GM21717 (cell line): ENCODE data around the gene AKIP1.
A peak's percentile ranks its signal among the peaks of the same experiment; 100 is the strongest.
"Not testable (repeated sequence)": the region's sequence is repeated elsewhere in the genome, so short reads cannot be mapped to it uniquely, and the experiment has no call there.

Experiments
- ATAC-seq: cut with Tn5 transposase; IDR thresholded peaks from one replicate; pipeline ENCODE4 v1.9.1; 2021; ENCODE audit warnings: mild to moderate bottlenecking, moderate library complexity; ENCODE audit not compliant: unreplicated experiment

AKIP1 gene

GRCh38 chr11:8911029-8911823 is at the start of gene AKIP1:
TSS of gene AKIP1 (plus strand) at chr11:8911189. CDS start at chr11:8911450, 261 bp downstream.
- peak; percentile 79 for ATAC-seq

GRCh38 chr11:8863838-8864237 is 47.2 kb upstream of the AKIP1 start:
- no peak for ATAC-seq

- ATAC-seq: no peak
Measured at GRCh38 chr11:8865304-8865703, 45.7 kb upstream of the AKIP1 start.

GRCh38 chr11:8867035-8867434 is 44.0 kb upstream of the AKIP1 start:
- ATAC-seq: no peak

GRCh38 chr11:8867931-8868631 is 42.9 kb upstream of the AKIP1 start:
- ATAC-seq: no peak

GRCh38 chr11:8870411-8871170 is 40.4 kb upstream of the AKIP1 start:
- ATAC-seq: no peak

- ATAC-seq: no peak
Measured at GRCh38 chr11:8871171-8871775, 39.7 kb upstream of the AKIP1 start.

- ATAC-seq: no peak
Measured at GRCh38 chr11:8871962-8872361, 39.0 kb upstream of the AKIP1 start.

- no peak for ATAC-seq
Measured at GRCh38 chr11:8873741-8874405, 37.1 kb upstream of the AKIP1 start.

GRCh38 chr11:8878771-8879170 is 32.2 kb upstream of the AKIP1 start:
- ATAC-seq: no peak

- ATAC-seq: not testable (repeated sequence)
Measured at GRCh38 chr11:8881585-8881984, 29.4 kb upstream of the AKIP1 start.

- no peak for ATAC-seq
Measured at GRCh38 chr11:8886322-8886721, 24.7 kb upstream of the AKIP1 start.

GRCh38 chr11:8891185-8891584 is 19.8 kb upstream of the AKIP1 start:
- not testable (repeated sequence) for ATAC-seq

- no peak for ATAC-seq
Measured at GRCh38 chr11:8899119-8899753, 11.8 kb upstream of the AKIP1 start.

GRCh38 chr11:8905528-8906165 is 5.3 kb upstream of the AKIP1 start:
- no peak for ATAC-seq

- ATAC-seq: no peak
Measured at GRCh38 chr11:8907116-8907515, 3.9 kb upstream of the AKIP1 start.

GRCh38 chr11:8908099-8908498 is 2.9 kb upstream of the AKIP1 start:
- ATAC-seq: no peak

GRCh38 chr11:8910649-8911026 is 351 bp upstream of the AKIP1 start:
- peak; percentile 5 for ATAC-seq

GRCh38 chr11:8913961-8914660 is 3.1 kb downstream of the AKIP1 start:
- no peak for ATAC-seq
